Mucosa of descending colon (tissue), 3 donors: ENCODE measurements around the gene HS3ST1. TPM values are rescaled to one million over a fixed set of nuclear protein-coding genes. Genes with fewer than 3 reads are reported as not detected.

Experiments
- ATAC-seq: fragments of 200-7000 bp; cut with Tn5 transposase; one replicate; pipeline ENCODE4 v1.9.1; 2020; ENCODE audit warnings: mild to moderate bottlenecking, moderate library complexity
- DNase-seq, 3 donors: peaks; one replicate each; pipeline ENCODE4 v3.0.0-alpha.2; 2020
- H3K36me3 ChIP-seq: fragments of 200-600 bp; one replicate; pipeline ENCODE4 v1.8.0; 2021; ENCODE audit warnings: low read depth, mild to moderate bottlenecking
- H3K4me1 ChIP-seq: fragments of 200-600 bp; one replicate; pipeline ENCODE4 v1.8.0; 2021; ENCODE audit warnings: low read depth, mild to moderate bottlenecking
- H3K4me3 ChIP-seq: fragments of 200-600 bp; one replicate; pipeline ENCODE4 v1.8.0; 2021; ENCODE audit warnings: mild to moderate bottlenecking
- H3K9me3 ChIP-seq: fragments of 200-600 bp; one replicate; pipeline ENCODE4 v1.8.0; 2021; ENCODE audit warnings: mild to moderate bottlenecking
- CTCF ChIP-seq: fragments of 200-600 bp; IDR thresholded peaks from one replicate; pipeline ENCODE4 v1.8.0; 2022; ENCODE audit warnings: antibody characterized with exemption, mild to moderate bottlenecking
- intact Hi-C, 2 donors: fragments of 100-400 bp; cut with DNase I in 1 of 2; cut with micrococcal nuclease in 1 of 2; formaldehyde crosslinking; loops; one replicate each; pipeline versions ENCODE4 v1.11.0 to v1.11.1; 2022; cut with DNase I, micrococcal nuclease
- microRNA-seq: library from miRNA; unstranded; fragments of <30 nt; microRNA quantifications from one replicate; pipeline ENCODE4, GENCODE V29; 2019
- total RNA-seq, 3 donors: library from RNA; stranded (reverse); fragmentation: NEBNext Ultra II Directional in 2 of 3; extraction: Animal tissue kit (Norgen Biotek cat#: 25700) in 2 of 3; gene quantifications; one replicate each; pipeline versions ENCODE4 v1.2.1 to v1.2.4, GENCODE V29; 2021 to 2023
- donor health status: DM: no; HTN: no; CAD: no; lungs with moderate emphysema.
- donor health status: DM: no; HTN: no; CAD: no.
- donor health status: DM: no; HTN: yes; CAD: no.

The HS3ST1 gene
- total RNA-seq, 3 donors from 2014 or later, result 4.0 to 6.3 (median 5.5) TPM

GRCh38 chr4:11348449-11349088, 80.1 kb downstream of the HS3ST1 start:
- ATAC-seq (no peak), DNase-seq (no peak)
- Histone ChIP-seq H3K4me3 (no peak overlapping the region), H3K9me3 (no peaks in the 10 kb centered on the region), H3K4me1 (no peaks in the 10 kb centered on the region), H3K36me3 (no peaks in the 10 kb centered on the region)
- intact Hi-C loops, result no loop called here
- TF ChIP-seq CTCF, result no peak

GRCh38 chr4:11344916-11345315, 83.8 kb downstream of the HS3ST1 start:
- no peak for DNase-seq
- TF ChIP-seq CTCF, result no peak
- Histone ChIP-seq H3K9me3 (no peaks in the 10 kb centered on the region), H3K4me1 (no peaks in the 10 kb centered on the region), H3K36me3 (no peaks in the 10 kb centered on the region), H3K4me3 (no peak overlapping the region)
- intact Hi-C loops, result no loop called here
- no peak for ATAC-seq

GRCh38 chr4:11343536-11343935, 85.2 kb downstream of the HS3ST1 start:
- TF ChIP-seq CTCF, result no peak

More at GRCh38 chr4:11343536-11343935, 85.2 kb downstream of the HS3ST1 start:
- intact Hi-C loops, result no loop called here
- Histone ChIP-seq H3K4me1 (no peaks in the 10 kb centered on the region), H3K36me3 (no peaks in the 10 kb centered on the region), H3K9me3 (no peaks in the 10 kb centered on the region), H3K4me3 (no peak overlapping the region)
- ATAC-seq (no peak), DNase-seq (no peak)

Small RNA genes within 50 kb of the gene (microRNA-seq; reads per million reads assigned to microRNA genes)
- gene MIR572, result not detected
